Ovary (tissue), 3 donors: ENCODE results near the gene NSL1.

Experiments
- CTCF ChIP-seq, 3 donors: fragments of 450-650 bp in 2 of 3; fragments of 200-600 bp in 1 of 3; IDR thresholded peaks; one replicate each; pipeline versions ENCODE4 v1.5.1 to v1.8.0; 2016 to 2022; ENCODE audit warnings: antibody characterized with exemption in 3 of 3, mild to moderate bottlenecking in 1 of 3
- POLR2A ChIP-seq: fragments of 450-650 bp; IDR thresholded peaks from one replicate; pipeline ENCODE4 v1.6.1; 2017; ENCODE audit warnings: antibody characterized with exemption, mild to moderate bottlenecking, moderate library complexity
- donor health status: DM: no; HTN: no; CAD: no.

- TF ChIP-seq CTCF (IDR thresholded peaks at IDR 0.05), result no peak
- no peak for TF ChIP-seq POLR2A
These were observed 94.8 kb downstream of the NSL1 start for GRCh38 chr1:212696721-212697331.
